NCI-H748 (cell line): Measurements from ENCODE around the gene RAB25.

Experiments used
- DNase-seq: peaks from one replicate; lab custom pipeline; 2025; ENCODE audit not compliant: unreplicated experiment; lab: John Stamatoyannopoulos, UW

Gene RAB25

DNA sequence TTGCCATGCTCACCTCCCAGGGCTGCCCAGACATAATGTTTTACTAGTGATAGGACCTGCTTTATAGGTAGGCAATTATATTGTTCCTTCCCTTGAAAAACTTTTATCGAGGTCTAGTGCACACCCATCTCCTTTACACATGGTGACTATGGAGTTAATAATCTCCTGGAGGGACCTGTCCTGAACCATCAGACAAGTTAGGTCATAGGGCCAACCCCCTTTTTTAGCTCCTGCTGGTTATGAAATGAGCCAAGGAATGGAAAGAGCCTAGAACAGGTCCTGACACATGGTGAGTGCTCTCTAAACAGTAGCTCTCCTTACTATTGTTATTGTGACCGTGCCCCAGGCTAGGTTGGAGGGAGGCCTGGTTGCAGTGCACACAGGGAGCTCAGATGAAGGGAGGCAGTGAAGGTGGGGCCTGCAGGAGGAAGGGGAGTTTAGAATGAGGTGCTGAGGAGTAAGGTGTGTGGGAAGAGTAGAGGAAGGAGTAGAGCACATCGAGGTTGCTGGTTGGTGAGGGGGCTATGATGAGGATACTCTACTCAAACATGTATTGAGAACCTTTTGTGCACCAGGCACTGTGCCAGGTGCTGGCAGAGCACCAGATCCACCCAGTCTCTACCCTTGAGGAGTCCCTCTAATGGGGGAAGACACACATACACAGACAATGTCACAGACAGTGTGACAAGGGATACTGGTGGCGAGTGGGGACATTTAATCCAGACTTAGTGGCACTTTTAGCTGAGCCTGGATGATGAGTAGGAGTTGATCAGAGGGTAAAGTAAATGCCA is 39.4 kb downstream of the RAB25 start:
- DNase-seq, result no peak

DNA sequence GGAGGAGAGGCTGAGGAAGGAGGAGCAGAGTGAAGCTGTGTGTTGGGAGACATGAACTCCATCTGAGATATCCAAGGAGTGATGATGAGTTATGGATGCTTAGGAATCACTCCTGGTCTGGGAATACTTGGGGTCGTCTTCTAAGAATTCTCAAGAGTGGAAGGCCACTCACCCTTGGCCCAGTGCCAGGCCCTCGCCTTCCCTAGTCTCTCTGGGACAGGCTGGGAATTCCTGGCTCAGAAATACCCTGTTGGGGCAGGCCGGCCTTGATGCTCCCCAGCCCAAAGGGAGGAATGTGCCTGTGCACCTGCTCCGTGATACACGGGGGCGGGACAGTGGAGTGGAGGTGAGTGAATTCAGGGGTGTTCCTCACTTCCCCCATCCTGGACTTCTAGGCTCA is 40.9 kb downstream of the RAB25 start:
- no peak for DNase-seq

DNA sequence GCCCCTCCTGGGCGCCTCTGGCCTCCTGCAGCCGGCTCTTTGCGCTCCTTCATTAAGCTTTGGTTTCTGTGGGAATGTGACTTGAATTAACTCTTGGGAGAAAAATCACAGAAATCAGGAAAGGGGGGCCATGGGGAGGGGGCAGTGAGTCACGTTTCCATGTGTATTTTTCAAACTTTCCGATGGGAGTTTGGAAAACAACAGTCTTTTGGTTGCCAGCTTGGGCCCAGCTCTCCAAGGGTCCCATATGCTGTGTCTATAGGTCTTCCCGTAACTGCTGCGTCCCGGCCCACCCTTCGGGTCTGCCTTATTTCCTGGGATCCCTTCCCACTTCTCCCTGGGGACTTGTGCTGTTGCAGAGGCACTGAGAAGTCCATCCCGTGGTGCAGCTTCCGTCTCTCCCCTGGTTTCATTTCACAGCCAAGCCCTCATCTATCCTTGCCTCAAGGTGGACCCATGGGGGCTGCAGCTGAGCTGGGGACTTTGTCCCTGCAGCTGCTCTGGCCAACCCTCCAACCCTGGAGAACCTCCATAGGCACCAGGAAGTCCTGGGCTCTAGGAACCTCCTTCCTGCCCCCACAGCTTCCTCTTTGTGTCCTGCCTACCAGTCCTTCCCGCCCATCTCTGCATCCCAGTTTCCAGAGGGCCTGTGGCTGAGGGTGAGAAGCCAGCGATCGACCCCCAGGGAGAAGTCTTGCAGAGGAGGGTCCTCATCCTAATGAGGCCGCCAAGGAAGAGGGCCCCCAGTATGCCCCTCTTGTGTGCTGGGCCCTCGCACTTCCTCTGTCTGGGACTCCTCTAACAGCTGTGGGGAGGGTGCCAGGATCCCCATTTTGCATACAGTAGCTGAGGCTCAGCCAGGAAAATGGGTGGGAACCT is 41.9 kb downstream of the RAB25 start:
- DNase-seq, result no peak

DNA sequence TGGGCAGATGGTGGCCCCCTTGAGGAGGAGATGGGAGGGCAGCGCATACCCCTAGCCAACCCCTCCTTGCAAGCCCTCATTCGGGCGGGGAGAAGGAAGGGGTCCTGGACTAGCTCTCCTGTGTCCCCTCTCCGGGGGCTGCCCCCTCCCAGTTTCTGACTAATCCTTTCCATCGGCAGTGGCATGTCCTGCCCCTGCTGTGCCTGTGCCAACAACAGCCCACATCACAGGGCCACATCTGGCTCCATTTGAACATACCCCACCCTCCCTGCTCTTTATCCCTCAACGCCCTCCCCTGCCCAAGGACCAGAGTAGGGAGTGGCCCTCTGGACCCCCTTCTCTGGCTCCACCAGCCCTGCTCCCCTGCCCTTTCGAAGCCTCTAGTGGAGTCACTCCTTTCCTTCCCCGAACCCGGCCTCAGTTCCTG is 42.6 kb downstream of the RAB25 start:
- no peak for DNase-seq

DNA sequence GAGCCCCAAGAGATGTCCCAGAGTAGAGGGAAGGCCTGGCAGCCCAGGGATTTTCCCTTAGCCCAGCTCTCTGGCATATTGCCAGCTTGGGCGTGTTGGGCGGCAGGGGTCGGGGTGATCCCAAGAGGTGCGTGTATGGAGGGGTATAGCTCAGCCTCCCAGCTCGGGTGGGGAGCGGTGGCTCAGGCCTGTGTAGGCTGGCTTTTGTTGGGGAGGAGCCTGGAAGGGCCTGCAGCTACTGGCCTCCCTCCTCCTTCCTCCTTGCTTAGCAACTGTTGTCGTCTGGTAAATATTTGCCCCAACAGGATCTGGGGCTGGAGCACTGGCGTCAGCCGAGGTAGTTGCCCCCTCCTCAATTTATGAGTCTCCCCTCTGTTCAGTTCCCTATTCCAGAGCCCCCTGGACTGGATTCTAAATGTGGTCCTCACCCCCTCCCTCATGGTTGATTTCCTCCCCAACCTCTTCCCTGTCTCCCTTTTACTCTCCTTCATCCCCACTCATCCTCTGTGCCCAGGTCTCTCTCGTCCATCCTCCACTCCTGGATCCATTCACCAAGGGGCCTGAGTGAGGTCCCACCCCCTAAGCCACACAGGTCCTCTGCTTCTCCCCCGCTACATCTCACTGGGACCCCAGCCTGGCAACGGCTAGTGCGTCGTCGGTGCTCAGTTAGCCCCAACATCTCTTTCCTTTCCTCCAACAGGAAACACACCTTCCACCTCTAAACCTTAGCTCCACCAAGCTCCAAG is 43.3 kb downstream of the RAB25 start:
- DNase-seq, result peak; percentile 73

DNA sequence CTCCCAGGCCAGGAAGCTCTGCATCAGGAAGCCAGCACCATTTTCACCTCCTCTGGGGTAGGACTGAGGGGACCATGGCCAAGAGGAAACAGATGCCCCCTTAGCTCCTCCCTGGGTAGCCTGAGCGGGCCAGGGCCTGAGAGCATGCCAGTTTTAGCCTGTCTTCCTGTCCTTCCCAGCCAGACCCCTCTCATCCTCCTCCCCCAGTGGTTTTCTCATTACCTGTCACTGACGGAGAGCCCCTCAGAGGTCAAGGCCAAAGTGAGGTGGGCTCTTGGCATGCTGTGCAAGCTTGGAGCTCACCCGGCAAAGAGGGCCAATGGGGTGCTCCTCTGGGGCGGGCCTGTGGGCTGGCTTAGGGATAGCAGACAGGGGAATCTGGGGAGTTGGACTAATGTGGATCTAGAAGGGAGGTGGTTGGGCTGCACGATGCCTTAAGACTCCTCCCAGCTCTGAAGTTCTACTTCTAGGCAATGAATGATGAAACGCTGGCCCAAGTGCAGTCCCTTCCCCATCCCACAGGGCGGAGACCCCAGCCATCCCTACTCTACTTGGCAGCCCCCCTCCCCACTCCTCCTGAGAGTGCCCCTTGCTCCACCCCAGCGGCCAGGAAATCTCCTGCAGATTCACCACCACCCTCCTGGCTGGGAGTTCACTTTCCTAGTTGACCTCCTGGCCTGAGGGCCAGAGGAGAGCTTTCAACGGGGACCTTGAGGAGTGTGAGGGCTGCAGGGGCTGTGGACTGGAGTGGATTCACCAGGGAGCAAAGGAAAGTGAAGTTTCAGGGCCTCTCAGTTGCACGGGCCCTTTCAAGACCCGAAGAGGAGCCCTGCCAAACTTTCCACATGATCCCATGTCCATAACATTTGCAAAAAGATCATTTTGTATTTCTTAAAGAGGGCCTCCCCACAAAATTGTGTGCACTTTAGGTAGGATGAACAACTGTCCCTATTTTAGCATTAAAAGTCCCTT is 44.2 kb downstream of the RAB25 start:
- DNase-seq, result no peak

DNA sequence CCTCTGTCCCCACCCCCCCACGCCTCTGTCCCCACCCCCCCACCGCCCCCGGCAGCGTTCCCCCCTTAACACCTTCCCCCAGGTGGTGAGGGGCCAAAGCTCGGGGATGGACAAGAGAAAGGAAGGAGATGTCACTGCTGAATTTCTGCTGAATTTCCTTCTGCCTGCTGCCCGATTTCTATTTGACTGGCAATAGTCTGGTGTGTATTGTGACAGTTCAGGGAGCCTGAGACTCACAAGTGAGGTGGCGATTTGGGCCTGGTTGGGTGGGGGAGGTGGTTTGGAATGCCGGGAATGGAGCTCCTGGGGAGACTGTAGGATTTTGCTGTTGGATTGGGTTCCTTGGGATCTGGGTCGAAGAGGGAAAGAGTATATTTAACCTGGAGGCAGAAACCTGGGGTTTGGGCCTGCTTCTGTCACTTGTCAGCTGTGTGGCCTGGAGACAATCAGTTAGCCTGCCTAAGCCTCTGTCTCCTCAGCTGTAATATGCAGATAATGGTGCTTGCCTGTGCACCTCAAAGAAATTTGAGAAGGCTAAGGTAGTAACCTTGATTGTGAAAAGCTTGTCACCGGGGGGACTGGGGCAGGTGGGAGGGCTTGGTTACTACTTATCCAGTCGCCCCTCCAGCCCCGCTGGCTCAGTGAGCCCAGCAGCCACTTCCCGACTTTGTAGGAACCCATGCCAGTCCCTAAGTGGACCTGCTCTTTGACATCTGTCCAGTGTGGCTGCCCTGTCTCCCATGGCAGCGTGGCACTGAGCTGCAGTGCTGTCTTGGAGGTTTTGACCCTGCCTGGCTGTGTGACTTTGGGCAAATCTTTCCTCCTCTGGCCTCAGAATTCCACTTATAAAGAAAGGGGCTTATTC is 45.9 kb downstream of the RAB25 start:
- DNase-seq, result no peak

DNA sequence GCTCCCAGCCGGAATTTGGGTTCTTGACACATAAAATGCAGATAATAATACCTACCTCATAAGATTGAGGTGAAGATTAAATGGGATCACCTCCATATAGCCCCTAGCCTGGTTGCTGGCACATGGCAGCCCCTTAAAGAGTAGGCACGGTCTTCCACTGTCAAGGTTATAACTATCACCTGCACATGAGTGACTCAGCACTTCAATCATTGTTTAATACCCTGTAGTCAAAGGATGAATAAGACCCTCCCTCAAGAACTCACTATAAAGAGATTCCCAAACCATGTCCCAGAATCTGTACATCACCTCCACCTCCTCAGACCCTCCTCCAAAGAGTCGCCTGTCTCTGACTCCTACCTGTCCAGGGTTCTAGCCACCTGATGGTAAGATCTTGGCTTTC is 47.1 kb downstream of the RAB25 start:
- DNase-seq, result no peak

DNA sequence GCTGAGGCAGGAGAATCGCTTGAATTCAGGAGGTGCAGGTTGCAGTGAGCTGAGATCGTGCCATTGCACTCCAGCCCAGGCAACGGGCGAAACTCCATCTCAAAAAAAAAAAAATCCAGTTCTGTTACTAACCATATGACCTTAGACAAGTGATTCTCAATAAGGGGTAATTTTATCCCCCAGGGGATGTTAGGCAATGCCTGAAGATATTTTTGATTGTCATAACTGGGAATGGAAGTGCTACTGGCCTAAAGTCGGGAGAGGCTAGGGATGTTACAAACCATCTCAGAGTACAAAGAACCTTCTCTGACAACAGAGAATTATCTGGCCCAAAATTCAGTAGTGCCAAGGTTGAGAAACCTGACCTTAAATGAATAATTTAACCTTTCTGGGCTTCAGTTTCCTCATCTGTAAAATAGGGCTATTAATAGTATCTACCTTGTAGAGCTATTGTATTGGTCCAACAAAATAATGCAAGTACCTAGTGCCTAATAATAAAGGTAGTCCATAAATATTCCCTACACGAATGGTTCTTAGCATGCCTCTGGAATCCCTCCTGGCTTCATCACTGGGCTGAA is 47.8 kb downstream of the RAB25 start:
- DNase-seq, result no peak

DNA sequence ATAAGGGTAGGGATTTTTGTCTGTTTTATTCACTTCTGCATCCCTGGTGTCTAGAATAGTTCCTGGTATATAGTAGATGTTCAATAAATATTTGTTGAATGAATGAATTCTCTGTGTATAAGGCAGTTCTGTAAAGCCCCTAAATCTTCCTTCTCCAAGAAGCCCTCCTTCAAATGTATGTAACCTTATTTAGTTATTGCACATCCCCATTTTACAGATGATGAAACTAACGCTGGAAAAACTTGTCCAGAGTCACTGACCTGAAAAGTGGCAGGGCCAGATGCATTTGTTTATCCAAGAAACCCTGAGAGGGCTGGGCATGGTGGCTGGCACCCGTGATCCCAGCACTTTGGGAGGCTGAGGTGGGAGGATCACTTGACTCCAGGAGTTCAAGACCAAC is 49.3 kb downstream of the RAB25 start:
- no peak for DNase-seq

DNA sequence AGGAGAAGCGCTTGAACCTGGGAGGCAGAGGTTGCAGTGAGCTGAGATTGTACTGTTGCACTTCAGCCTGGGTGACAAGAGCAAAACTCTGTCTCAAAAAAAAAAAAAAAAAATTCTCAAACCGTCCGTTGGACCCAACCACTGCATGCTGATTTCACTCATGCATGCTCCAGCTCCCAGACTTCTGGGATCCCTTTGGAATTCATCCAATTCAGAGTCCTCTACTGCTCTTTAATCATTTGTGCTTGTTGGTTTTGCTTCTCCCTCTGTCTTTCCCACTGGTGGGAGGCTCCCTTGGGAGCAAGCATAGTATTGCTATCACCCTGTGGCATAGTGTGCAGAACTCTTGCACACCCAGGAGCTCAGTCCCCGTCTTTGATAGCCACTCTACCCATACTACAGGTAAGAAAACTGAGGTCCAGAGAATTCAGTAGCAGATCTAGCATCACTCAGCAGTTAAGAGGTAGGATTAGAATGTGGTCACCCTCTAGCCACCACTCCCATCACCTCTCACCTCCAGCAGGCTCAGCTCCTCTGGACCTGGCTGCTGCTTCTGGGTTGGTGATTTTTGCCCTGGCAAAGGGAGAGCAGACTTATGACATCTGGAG is 50.5 kb downstream of the RAB25 start:
- DNase-seq, result no peak

DNA sequence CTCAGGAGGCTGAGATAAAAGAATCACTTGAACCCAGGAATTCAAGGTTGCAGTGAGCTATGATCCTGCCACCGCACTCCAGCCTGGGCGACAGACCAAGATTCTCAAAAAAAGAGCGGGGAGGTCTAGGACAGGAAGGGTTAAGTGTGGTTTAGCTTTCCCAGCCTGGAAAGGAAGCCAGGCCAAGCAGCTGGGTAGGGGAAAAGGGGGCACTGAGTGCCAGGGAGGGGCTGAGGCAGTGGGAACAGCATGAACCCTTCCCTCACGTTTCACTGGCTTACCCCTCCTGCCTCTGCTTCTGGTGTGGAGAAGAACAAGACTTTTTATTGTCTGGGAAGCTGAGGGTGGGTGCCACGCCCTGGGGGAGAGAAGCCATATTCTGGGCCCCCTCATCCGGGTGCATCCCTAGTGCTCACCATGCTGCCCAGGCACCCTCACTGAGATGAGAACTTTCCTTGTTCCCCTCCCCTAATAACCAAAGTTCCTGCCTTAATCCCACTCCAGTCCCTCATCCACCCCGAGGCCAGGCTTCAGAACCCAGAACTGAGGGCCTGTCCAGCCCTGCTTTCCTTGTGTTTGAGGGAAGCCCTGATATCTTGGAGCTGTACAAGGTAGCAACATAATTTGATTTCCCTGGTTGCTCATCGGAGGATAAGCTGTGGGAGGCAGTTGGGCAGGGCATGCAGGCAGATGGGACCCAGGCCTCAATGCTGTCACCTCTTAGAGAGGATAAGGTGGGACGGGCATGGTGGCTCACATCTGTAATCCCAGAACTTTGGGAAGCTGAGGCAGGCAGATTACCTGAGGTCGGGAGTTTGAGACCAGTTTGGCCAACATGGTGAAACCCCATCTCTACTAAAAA is 51.5 kb downstream of the RAB25 start:
- no peak for DNase-seq

DNA sequence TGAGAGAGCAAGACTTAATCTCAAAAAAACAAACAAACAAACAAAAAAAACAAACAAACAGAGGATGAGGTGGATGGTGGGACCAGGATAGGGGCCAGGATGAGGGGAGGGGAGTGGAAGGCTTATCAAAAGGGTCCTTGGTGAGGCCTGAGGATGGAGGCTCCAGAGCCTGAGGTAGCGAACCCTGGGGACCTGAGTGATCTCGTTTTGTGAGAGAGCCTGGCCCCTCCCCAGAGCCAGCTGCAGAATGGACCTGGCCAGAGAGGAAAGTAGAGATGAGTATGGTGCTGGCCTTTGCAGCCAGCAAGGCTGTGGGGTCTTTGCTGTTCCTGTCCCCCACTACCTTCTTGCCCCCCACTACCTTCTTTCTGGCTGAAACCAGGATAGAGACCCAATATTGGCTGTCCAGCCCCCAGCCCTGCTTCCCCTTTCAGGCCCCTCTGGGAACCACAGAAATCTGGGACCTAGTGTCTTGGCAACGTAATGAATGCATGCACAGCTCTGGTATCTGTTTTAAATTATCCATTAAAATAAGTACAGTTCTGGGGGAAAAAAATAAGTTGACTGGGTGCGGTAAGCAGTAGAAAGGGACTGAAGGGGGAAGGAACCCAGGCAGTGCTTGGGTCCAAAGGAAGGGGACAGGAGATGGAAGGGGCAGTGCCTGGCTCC is 52.5 kb downstream of the RAB25 start:
- no peak for DNase-seq

DNA sequence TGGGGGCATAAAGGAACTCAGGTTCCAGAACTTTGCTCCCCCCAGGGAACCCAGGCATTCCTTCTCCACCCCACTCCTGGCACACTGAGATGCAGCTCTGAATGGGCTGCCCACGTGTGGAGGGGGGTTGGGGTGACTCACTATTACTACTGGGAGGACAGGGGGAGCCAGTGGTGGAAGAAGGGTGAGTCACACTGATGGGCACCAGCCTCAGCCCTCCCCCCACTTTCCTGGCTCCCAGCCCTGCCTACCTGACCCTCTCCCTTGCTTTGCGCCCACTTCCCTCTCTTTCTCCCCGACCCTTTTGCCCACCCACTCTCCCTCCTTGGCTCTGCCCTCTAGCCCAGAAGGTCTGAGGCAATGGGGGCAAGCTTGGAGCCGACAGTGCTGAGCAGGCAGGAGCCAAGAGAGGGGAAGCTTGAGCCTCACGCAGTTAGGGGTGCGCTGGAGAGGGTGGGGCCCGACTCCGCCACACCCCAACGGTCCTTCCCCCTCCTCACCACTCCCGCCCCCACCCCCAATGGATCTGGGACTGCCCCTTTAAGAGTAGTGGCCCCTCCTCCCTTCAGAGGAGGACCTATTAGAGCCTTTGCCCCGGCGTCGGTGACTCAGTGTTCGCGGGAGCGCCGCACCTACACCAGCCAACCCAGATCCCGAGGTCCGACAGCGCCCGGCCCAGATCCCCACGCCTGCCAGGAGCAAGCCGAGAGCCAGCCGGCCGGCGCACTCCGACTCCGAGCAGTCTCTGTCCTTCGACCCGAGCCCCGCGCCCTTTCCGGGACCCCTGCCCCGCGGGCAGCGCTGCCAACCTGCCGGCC is 53.4 kb downstream of the RAB25 start, which contains the start of gene LMNA:
Gene LMNA, plus strand, starts transcription at position 611 of the 818 bp plus-strand sequence. CDS start 208 bp downstream, outside the sequence.
- peak; percentile 81 for DNase-seq

DNA sequence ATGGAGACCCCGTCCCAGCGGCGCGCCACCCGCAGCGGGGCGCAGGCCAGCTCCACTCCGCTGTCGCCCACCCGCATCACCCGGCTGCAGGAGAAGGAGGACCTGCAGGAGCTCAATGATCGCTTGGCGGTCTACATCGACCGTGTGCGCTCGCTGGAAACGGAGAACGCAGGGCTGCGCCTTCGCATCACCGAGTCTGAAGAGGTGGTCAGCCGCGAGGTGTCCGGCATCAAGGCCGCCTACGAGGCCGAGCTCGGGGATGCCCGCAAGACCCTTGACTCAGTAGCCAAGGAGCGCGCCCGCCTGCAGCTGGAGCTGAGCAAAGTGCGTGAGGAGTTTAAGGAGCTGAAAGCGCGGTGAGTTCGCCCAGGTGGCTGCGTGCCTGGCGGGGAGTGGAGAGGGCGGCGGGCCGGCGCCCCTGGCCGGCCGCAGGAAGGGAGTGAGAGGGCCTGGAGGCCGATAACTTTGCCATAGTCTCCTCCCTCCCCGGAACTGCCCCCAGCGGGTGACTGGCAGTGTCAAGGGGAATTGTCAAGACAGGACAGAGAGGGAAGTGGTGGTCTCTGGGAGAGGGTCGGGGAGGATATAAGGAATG is 54.1 kb downstream of the RAB25 start:
- DNase-seq, result peak; percentile 67
